Measurements from ENCODE around the gene KLHL3.

The KLHL3 gene

GRCh38 chr5:137636830-137637714 is 98.8 kb downstream of the KLHL3 start:
- H3K4me1 ChIP-seq (ENCODE audit: control insufficient read depth in 1 of 2, insufficient read depth in 2 of 2, low read length in 2 of 2): no peaks in the 10 kb centered on the region

GRCh38 chr5:137636099-137636498 is 99.8 kb downstream of the KLHL3 start:
- Histone ChIP-seq H3K9ac (ENCODE audit: low read depth in 1 of 2, low read length in 2 of 2) (no peak overlapping the region), H3K4me1 (ENCODE audit: control insufficient read depth in 1 of 2, insufficient read depth in 2 of 2, low read length in 2 of 2) (no peaks in the 10 kb centered on the region), H3K27me3 (ENCODE audit: control insufficient read depth in 1 of 2, insufficient read depth in 2 of 2, low read length in 2 of 2) (no peaks in the 10 kb centered on the region), H3K9me3 (ENCODE audit: control insufficient read depth in 1 of 2, low read length in 2 of 2) (no peaks in the 10 kb centered on the region), H3K4me3 (ENCODE audit: low read depth in 1 of 2, low read length in 2 of 2) (no peak overlapping the region), H3K36me3 (ENCODE audit: control insufficient read depth in 1 of 2, insufficient read depth in 2 of 2, low read length in 2 of 2) (peaks cover 0 to 4% of the 10 kb centered on the region in 2 donors), H3K27ac (ENCODE audit: low read depth, low read length) (no peak overlapping the region)

More at GRCh38 chr5:137636830-137637714, 98.8 kb downstream of the KLHL3 start:
- no peak overlapping the region for H3K9ac ChIP-seq (ENCODE audit: low read depth in 1 of 2, low read length in 2 of 2)
- no peak overlapping the region for H3K4me3 ChIP-seq (ENCODE audit: low read depth in 1 of 2, low read length in 2 of 2)
- H3K9me3 ChIP-seq (ENCODE audit: control insufficient read depth in 1 of 2, low read length in 2 of 2): no peaks in the 10 kb centered on the region
- no peak overlapping the region for H3K27ac ChIP-seq (ENCODE audit: low read depth, low read length)
- H3K36me3 ChIP-seq (ENCODE audit: control insufficient read depth in 1 of 2, insufficient read depth in 2 of 2, low read length in 2 of 2): peaks cover 0 to 4% of the 10 kb centered on the region in 2 donors
- H3K27me3 ChIP-seq (ENCODE audit: control insufficient read depth in 1 of 2, insufficient read depth in 2 of 2, low read length in 2 of 2): no peaks in the 10 kb centered on the region

- Histone ChIP-seq H3K9me3 (ENCODE audit: control insufficient read depth in 1 of 2, low read length in 2 of 2) (no peaks in the 10 kb centered on the region), H3K4me1 (ENCODE audit: control insufficient read depth in 1 of 2, insufficient read depth in 2 of 2, low read length in 2 of 2) (no peaks in the 10 kb centered on the region), H3K36me3 (ENCODE audit: control insufficient read depth in 1 of 2, insufficient read depth in 2 of 2, low read length in 2 of 2) (peaks cover 0 to 4% of the 10 kb centered on the region in 2 donors), H3K27ac (ENCODE audit: low read depth, low read length) (no peak overlapping the region), H3K4me3 (ENCODE audit: low read depth in 1 of 2, low read length in 2 of 2) (no peak overlapping the region), H3K27me3 (ENCODE audit: control insufficient read depth in 1 of 2, insufficient read depth in 2 of 2, low read length in 2 of 2) (no peaks in the 10 kb centered on the region), H3K9ac (ENCODE audit: low read depth in 1 of 2, low read length in 2 of 2) (no peak overlapping the region)
Observed at GRCh38 chr5:137635521-137635921, 100.4 kb downstream of the KLHL3 start.

GRCh38 chr5:137633896-137634295 is 102.0 kb downstream of the KLHL3 start:
- H3K4me3 ChIP-seq (ENCODE audit: low read depth in 1 of 2, low read length in 2 of 2): no peak overlapping the region
- no peaks in the 10 kb centered on the region for H3K27me3 ChIP-seq (ENCODE audit: control insufficient read depth in 1 of 2, insufficient read depth in 2 of 2, low read length in 2 of 2)
- no peaks in the 10 kb centered on the region for H3K9me3 ChIP-seq (ENCODE audit: control insufficient read depth in 1 of 2, low read length in 2 of 2)
- H3K4me1 ChIP-seq (ENCODE audit: control insufficient read depth in 1 of 2, insufficient read depth in 2 of 2, low read length in 2 of 2): no peaks in the 10 kb centered on the region
- no peak overlapping the region for H3K27ac ChIP-seq (ENCODE audit: low read depth, low read length)
- H3K9ac ChIP-seq (ENCODE audit: low read depth in 1 of 2, low read length in 2 of 2): no peak overlapping the region
- H3K36me3 ChIP-seq (ENCODE audit: control insufficient read depth in 1 of 2, insufficient read depth in 2 of 2, low read length in 2 of 2): peaks cover 0 to 2% of the 10 kb centered on the region in 2 donors

GRCh38 chr5:137632716-137633115 is 103.2 kb downstream of the KLHL3 start:
- peaks cover 0 to 3% of the 10 kb centered on the region in 2 donors for H3K36me3 ChIP-seq (ENCODE audit: control insufficient read depth in 1 of 2, insufficient read depth in 2 of 2, low read length in 2 of 2)
- H3K27me3 ChIP-seq (ENCODE audit: control insufficient read depth in 1 of 2, insufficient read depth in 2 of 2, low read length in 2 of 2): no peaks in the 10 kb centered on the region
- no peak overlapping the region for H3K4me3 ChIP-seq (ENCODE audit: low read depth in 1 of 2, low read length in 2 of 2)
- H3K27ac ChIP-seq (ENCODE audit: low read depth, low read length): no peak overlapping the region
- H3K4me1 ChIP-seq (ENCODE audit: control insufficient read depth in 1 of 2, insufficient read depth in 2 of 2, low read length in 2 of 2): no peaks in the 10 kb centered on the region
- H3K9ac ChIP-seq (ENCODE audit: low read depth in 1 of 2, low read length in 2 of 2): no peak overlapping the region
- no peaks in the 10 kb centered on the region for H3K9me3 ChIP-seq (ENCODE audit: control insufficient read depth in 1 of 2, low read length in 2 of 2)

- peaks cover 0 to 3% of the 10 kb centered on the region in 2 donors for H3K36me3 ChIP-seq (ENCODE audit: control insufficient read depth in 1 of 2, insufficient read depth in 2 of 2, low read length in 2 of 2)
- no peak overlapping the region for H3K27ac ChIP-seq (ENCODE audit: low read depth, low read length)
Observed at GRCh38 chr5:137631453-137631852, 104.4 kb downstream of the KLHL3 start.

GRCh38 chr5:137630972-137631370 is 104.9 kb downstream of the KLHL3 start:
- no peak overlapping the region for H3K4me3 ChIP-seq (ENCODE audit: low read depth in 1 of 2, low read length in 2 of 2)
- no peak overlapping the region for H3K9ac ChIP-seq (ENCODE audit: low read depth in 1 of 2, low read length in 2 of 2)
- no peaks in the 10 kb centered on the region for H3K4me1 ChIP-seq (ENCODE audit: control insufficient read depth in 1 of 2, insufficient read depth in 2 of 2, low read length in 2 of 2)
- peaks cover 0 to 3% of the 10 kb centered on the region in 2 donors for H3K36me3 ChIP-seq (ENCODE audit: control insufficient read depth in 1 of 2, insufficient read depth in 2 of 2, low read length in 2 of 2)
- H3K9me3 ChIP-seq (ENCODE audit: control insufficient read depth in 1 of 2, low read length in 2 of 2): no peaks in the 10 kb centered on the region
- no peak overlapping the region for H3K27ac ChIP-seq (ENCODE audit: low read depth, low read length)
- H3K27me3 ChIP-seq (ENCODE audit: control insufficient read depth in 1 of 2, insufficient read depth in 2 of 2, low read length in 2 of 2): no peaks in the 10 kb centered on the region

More at GRCh38 chr5:137631453-137631852, 104.4 kb downstream of the KLHL3 start:
- Histone ChIP-seq H3K27me3 (ENCODE audit: control insufficient read depth in 1 of 2, insufficient read depth in 2 of 2, low read length in 2 of 2) (no peaks in the 10 kb centered on the region), H3K9ac (ENCODE audit: low read depth in 1 of 2, low read length in 2 of 2) (no peak overlapping the region), H3K9me3 (ENCODE audit: control insufficient read depth in 1 of 2, low read length in 2 of 2) (no peaks in the 10 kb centered on the region), H3K4me1 (ENCODE audit: control insufficient read depth in 1 of 2, insufficient read depth in 2 of 2, low read length in 2 of 2) (no peaks in the 10 kb centered on the region), H3K4me3 (ENCODE audit: low read depth in 1 of 2, low read length in 2 of 2) (no peak overlapping the region)

GRCh38 chr5:137630216-137630971 is 105.5 kb downstream of the KLHL3 start:
- no peak overlapping the region for H3K27ac ChIP-seq (ENCODE audit: low read depth, low read length)
- H3K36me3 ChIP-seq (ENCODE audit: control insufficient read depth in 1 of 2, insufficient read depth in 2 of 2, low read length in 2 of 2): peaks cover 0 to 7% of the 10 kb centered on the region in 2 donors
- H3K27me3 ChIP-seq (ENCODE audit: control insufficient read depth in 1 of 2, insufficient read depth in 2 of 2, low read length in 2 of 2): no peaks in the 10 kb centered on the region
- no peak overlapping the region for H3K9ac ChIP-seq (ENCODE audit: low read depth in 1 of 2, low read length in 2 of 2)
- H3K4me1 ChIP-seq (ENCODE audit: control insufficient read depth in 1 of 2, insufficient read depth in 2 of 2, low read length in 2 of 2): no peaks in the 10 kb centered on the region
- H3K4me3 ChIP-seq (ENCODE audit: low read depth in 1 of 2, low read length in 2 of 2): no peak overlapping the region
- no peaks in the 10 kb centered on the region for H3K9me3 ChIP-seq (ENCODE audit: control insufficient read depth in 1 of 2, low read length in 2 of 2)

GRCh38 chr5:137629646-137630045 is 106.2 kb downstream of the KLHL3 start:
- H3K27ac ChIP-seq (ENCODE audit: low read depth, low read length): no peak overlapping the region
- no peaks in the 10 kb centered on the region for H3K27me3 ChIP-seq (ENCODE audit: control insufficient read depth in 1 of 2, insufficient read depth in 2 of 2, low read length in 2 of 2)
- H3K9ac ChIP-seq (ENCODE audit: low read depth in 1 of 2, low read length in 2 of 2): no peak overlapping the region
- H3K4me3 ChIP-seq (ENCODE audit: low read depth in 1 of 2, low read length in 2 of 2): no peak overlapping the region
- H3K9me3 ChIP-seq (ENCODE audit: control insufficient read depth in 1 of 2, low read length in 2 of 2): no peaks in the 10 kb centered on the region
- H3K36me3 ChIP-seq (ENCODE audit: control insufficient read depth in 1 of 2, insufficient read depth in 2 of 2, low read length in 2 of 2): peaks cover 0 to 7% of the 10 kb centered on the region in 2 donors
- no peaks in the 10 kb centered on the region for H3K4me1 ChIP-seq (ENCODE audit: control insufficient read depth in 1 of 2, insufficient read depth in 2 of 2, low read length in 2 of 2)

GRCh38 chr5:137627706-137628105 is 108.2 kb downstream of the KLHL3 start:
- H3K4me1 ChIP-seq (ENCODE audit: control insufficient read depth in 1 of 2, insufficient read depth in 2 of 2, low read length in 2 of 2): no peaks in the 10 kb centered on the region
- H3K9ac ChIP-seq (ENCODE audit: low read depth in 1 of 2, low read length in 2 of 2): no peak overlapping the region
- no peaks in the 10 kb centered on the region for H3K9me3 ChIP-seq (ENCODE audit: control insufficient read depth in 1 of 2, low read length in 2 of 2)
- no peak overlapping the region for H3K4me3 ChIP-seq (ENCODE audit: low read depth in 1 of 2, low read length in 2 of 2)
- H3K36me3 ChIP-seq (ENCODE audit: control insufficient read depth in 1 of 2, insufficient read depth in 2 of 2, low read length in 2 of 2): peaks cover 0 to 7% of the 10 kb centered on the region in 2 donors
- no peak overlapping the region for H3K27ac ChIP-seq (ENCODE audit: low read depth, low read length)
- no peaks in the 10 kb centered on the region for H3K27me3 ChIP-seq (ENCODE audit: control insufficient read depth in 1 of 2, insufficient read depth in 2 of 2, low read length in 2 of 2)

Data from duodenal mucosa (tissue), 2 donors.